HG03175 (cell line): ENCODE data around the gene DYTN.

ENCODE experiments used
- ATAC-seq: cut with Tn5 transposase; IDR thresholded peaks from one replicate; pipeline ENCODE4 v1.9.1; 2021; ENCODE audit warnings: mild to moderate bottlenecking, moderate library complexity; ENCODE audit not compliant: unreplicated experiment

Gene DYTN

GRCh38 chr2:206701952-206702605, 16.1 kb downstream of the DYTN start:
- ATAC-seq: no peak

- no peak for ATAC-seq
Observed at GRCh38 chr2:206700156-206700555, 18.0 kb downstream of the DYTN start.

- ATAC-seq: no peak
Observed at GRCh38 chr2:206698811-206699210, 19.4 kb downstream of the DYTN start.

GRCh38 chr2:206696910-206697309, 21.3 kb downstream of the DYTN start:
- no peak for ATAC-seq

GRCh38 chr2:206693399-206694137, 24.6 kb downstream of the DYTN start:
- ATAC-seq: peak; percentile 74

- no peak for ATAC-seq
Observed at GRCh38 chr2:206692971-206693370, 25.2 kb downstream of the DYTN start.

GRCh38 chr2:206688990-206689389, 29.2 kb downstream of the DYTN start:
- no peak for ATAC-seq

- no peak for ATAC-seq
Observed at GRCh38 chr2:206688453-206688852, 29.7 kb downstream of the DYTN start.

GRCh38 chr2:206683546-206683945, 34.6 kb downstream of the DYTN start:
- no peak for ATAC-seq

- no peak for ATAC-seq
Observed at GRCh38 chr2:206670531-206671319, 47.5 kb downstream of the DYTN start.

- ATAC-seq: no peak
Observed at GRCh38 chr2:206665251-206665650, 52.9 kb downstream of the DYTN start.

- ATAC-seq: no peak
Observed at GRCh38 chr2:206657087-206657486, 61.1 kb downstream of the DYTN start.

- ATAC-seq: no peak
Observed at GRCh38 chr2:206647985-206648384, 70.2 kb downstream of the DYTN start.

- ATAC-seq: no peak
Observed at GRCh38 chr2:206642075-206643025, 75.8 kb downstream of the DYTN start, which contains the start of gene FAM237A. FAM237A (plus strand) TSS chr2:206642487; CDS start chr2:206644237, 1,750 bp downstream.

- no peak for ATAC-seq
Observed at GRCh38 chr2:206641226-206641625, 77.0 kb downstream of the DYTN start.

GRCh38 chr2:206639636-206640035, 78.6 kb downstream of the DYTN start:
- ATAC-seq: no peak

GRCh38 chr2:206635015-206635414, 83.2 kb downstream of the DYTN start:
- no peak for ATAC-seq

GRCh38 chr2:206631340-206631739, 86.9 kb downstream of the DYTN start:
- ATAC-seq: no peak

- no peak for ATAC-seq
Observed at GRCh38 chr2:206627632-206628031, 90.6 kb downstream of the DYTN start.

GRCh38 chr2:206626108-206626507, 92.1 kb downstream of the DYTN start:
- no peak for ATAC-seq

GRCh38 chr2:206619011-206619410, 99.2 kb downstream of the DYTN start:
- ATAC-seq: no peak
